Activated CD4-positive, alpha-beta T cell treated with anti-CD3 and anti-CD28 coated beads for 4 hours (primary cell): ENCODE measurements around the gene NWD2.

Experiments used
- DNase-seq, 2 donors: peaks; one replicate each; pipeline ENCODE4 v3.0.0-alpha.2; 2020

NWD2 gene

GRCh38 chr4:37443137-37443536 lies 198.6 kb downstream of the NWD2 start:
- no peak for DNase-seq

- no peak for DNase-seq
Measured at GRCh38 chr4:37445023-37445422, 200.5 kb downstream of the NWD2 start.

GRCh38 chr4:37446016-37446415 lies 201.5 kb downstream of the NWD2 start:
- no peak for DNase-seq

GRCh38 chr4:37447886-37448285 lies 203.3 kb downstream of the NWD2 start:
- DNase-seq: no peak

- no peak for DNase-seq
Measured at GRCh38 chr4:37450309-37450708, 205.8 kb downstream of the NWD2 start.

- DNase-seq: no peak
Measured at GRCh38 chr4:37450911-37451310, 206.4 kb downstream of the NWD2 start.

GRCh38 chr4:37451656-37452055 lies 207.1 kb downstream of the NWD2 start:
- DNase-seq: no peak

- DNase-seq: peak in 1 of 2 donors; percentile 38
Measured at GRCh38 chr4:37452952-37453280, 208.4 kb downstream of the NWD2 start.

- peak; percentile 21 to 37 for DNase-seq
Measured at GRCh38 chr4:37453281-37453998, 208.9 kb downstream of the NWD2 start.

- DNase-seq: no peak
Measured at GRCh38 chr4:37453999-37454800, 209.7 kb downstream of the NWD2 start.

GRCh38 chr4:37455301-37456131 lies 211.0 kb downstream of the NWD2 start:
- no peak for DNase-seq

GRCh38 chr4:37461801-37462200 lies 217.3 kb downstream of the NWD2 start:
- DNase-seq: no peak

- DNase-seq: no peak
Measured at GRCh38 chr4:37463033-37463856, 218.7 kb downstream of the NWD2 start.

- no peak for DNase-seq
Measured at GRCh38 chr4:37464373-37465128, 220.0 kb downstream of the NWD2 start.

- DNase-seq: no peak
Measured at GRCh38 chr4:37465296-37465695, 220.8 kb downstream of the NWD2 start.

GRCh38 chr4:37465845-37466244 lies 221.3 kb downstream of the NWD2 start:
- DNase-seq: no peak

GRCh38 chr4:37467223-37467622 lies 222.7 kb downstream of the NWD2 start:
- no peak for DNase-seq

GRCh38 chr4:37467824-37468223 lies 223.3 kb downstream of the NWD2 start:
- DNase-seq: no peak

- DNase-seq: no peak
Measured at GRCh38 chr4:37469286-37469685, 224.7 kb downstream of the NWD2 start.

GRCh38 chr4:37470245-37470644 lies 225.7 kb downstream of the NWD2 start:
- no peak for DNase-seq

GRCh38 chr4:37471093-37471492 lies 226.6 kb downstream of the NWD2 start:
- no peak for DNase-seq

- DNase-seq: no peak
Measured at GRCh38 chr4:37471971-37472370, 227.4 kb downstream of the NWD2 start.
